Astrocyte (in vitro differentiated cells and primary cell): ENCODE data around the gene BMP10. TPM values are rescaled to one million over a fixed set of nuclear protein-coding genes. Genes with fewer than 3 reads are reported as not detected.

Experiments
- DNase-seq: peaks from one replicate; pipeline ENCODE4 v3.0.0-alpha.2; 2010; ENCODE audit warnings: low read depth
- FAIRE-seq: peaks from 2 replicates; lab custom pipeline; 2011; peaks lifted over from hg19 to GRCh38; lab: Jason Lieb, UNC
- H2AFZ ChIP-seq: 2 replicates; pipeline ENCODE4 v1.6.0; 2012; ENCODE audit warnings: low read depth, low read length, inconsistent platforms
- H3K27ac ChIP-seq: 2 replicates; pipeline ENCODE4 v1.5.1; 2011; ENCODE audit warnings: low read depth, low read length, inconsistent platforms
- H3K27me3 ChIP-seq: 2 replicates; pipeline ENCODE4 v1.6.0; 2011; ENCODE audit warnings: low read length, inconsistent platforms; ENCODE audit not compliant: insufficient read depth
- H3K36me3 ChIP-seq: 2 replicates; pipeline ENCODE4 v1.5.1; 2011; ENCODE audit warnings: low read length, inconsistent platforms; ENCODE audit not compliant: insufficient read depth
- H3K4me1 ChIP-seq: 2 replicates; pipeline ENCODE4 v1.5.1; 2011; ENCODE audit warnings: low read length, inconsistent platforms; ENCODE audit not compliant: insufficient read depth
- H3K4me2 ChIP-seq: 2 replicates; pipeline ENCODE4 v1.6.0; 2012; ENCODE audit warnings: low read length, inconsistent platforms
- H3K4me3 ChIP-seq: 2 replicates; pipeline ENCODE4 v1.5.1; 2011; ENCODE audit warnings: low read depth, mild to moderate bottlenecking, low read length, inconsistent platforms; ENCODE audit not compliant: insufficient read depth
- H3K79me2 ChIP-seq: 2 replicates; pipeline ENCODE4 v1.6.0; 2012; ENCODE audit warnings: mild to moderate bottlenecking, low read length, inconsistent platforms; ENCODE audit not compliant: insufficient read depth
- H3K9ac ChIP-seq: 2 replicates; pipeline ENCODE4 v1.6.0; 2012; ENCODE audit warnings: mild to moderate bottlenecking, low read length, inconsistent platforms
- H3K9me3 ChIP-seq: 2 replicates; pipeline ENCODE4 v1.5.1; 2012; ENCODE audit warnings: low read depth, mild to moderate bottlenecking, low read length, inconsistent platforms; ENCODE audit not compliant: insufficient read depth
- H4K20me1 ChIP-seq: 2 replicates; pipeline ENCODE4 v1.6.0; 2012; ENCODE audit warnings: low read length, inconsistent platforms; ENCODE audit not compliant: insufficient read depth
- H3K27ac Mint-ChIP-seq: one replicate; pipeline ENCODE4 v1.8.0; 2021; ENCODE audit warnings: mild to moderate bottlenecking, mixed read lengths; ENCODE audit not compliant: unreplicated experiment
- H3K27me3 Mint-ChIP-seq: one replicate; pipeline ENCODE4 v1.8.0; 2021; ENCODE audit warnings: low read depth, mixed read lengths; ENCODE audit not compliant: unreplicated experiment
- H3K36me3 Mint-ChIP-seq: one replicate; pipeline ENCODE4 v1.8.0; 2021; ENCODE audit warnings: low read depth, mixed read lengths; ENCODE audit not compliant: unreplicated experiment
- H3K4me1 Mint-ChIP-seq: one replicate; pipeline ENCODE4 v1.8.0; 2021; ENCODE audit warnings: low read depth, mixed read lengths; ENCODE audit not compliant: unreplicated experiment
- H3K4me3 Mint-ChIP-seq: one replicate; pipeline ENCODE4 v1.8.0; 2021; ENCODE audit warnings: mild to moderate bottlenecking, moderate library complexity, mixed read lengths; ENCODE audit not compliant: unreplicated experiment
- H3K9me3 Mint-ChIP-seq: one replicate; pipeline ENCODE4 v1.8.0; 2021; ENCODE audit warnings: mild to moderate bottlenecking, mixed read lengths; ENCODE audit not compliant: unreplicated experiment
- EZH2 ChIP-seq: IDR thresholded peaks from 2 replicates; pipeline ENCODE4 v1.6.1; 2012; ENCODE audit warnings: mild to moderate bottlenecking, low read length, inconsistent platforms; ENCODE audit not compliant: insufficient read depth
- total RNA-seq: library from RNA; stranded (reverse); gene quantifications from 2 replicates; pipeline ENCODE4 v1.2.1, GENCODE V29; 2021
- TF ChIP-seq, protein P1 (sequence below): IDR thresholded peaks from 2 replicates; pipeline ENCODE4 v1.5.1; 2011; ENCODE audit warnings: low read depth, mild to moderate bottlenecking, inconsistent platforms, low read length, moderate library complexity; ENCODE audit not compliant: insufficient read depth

The BMP10 gene
- total RNA-seq, 1 donor from 2014 or later: not detected

DNA sequence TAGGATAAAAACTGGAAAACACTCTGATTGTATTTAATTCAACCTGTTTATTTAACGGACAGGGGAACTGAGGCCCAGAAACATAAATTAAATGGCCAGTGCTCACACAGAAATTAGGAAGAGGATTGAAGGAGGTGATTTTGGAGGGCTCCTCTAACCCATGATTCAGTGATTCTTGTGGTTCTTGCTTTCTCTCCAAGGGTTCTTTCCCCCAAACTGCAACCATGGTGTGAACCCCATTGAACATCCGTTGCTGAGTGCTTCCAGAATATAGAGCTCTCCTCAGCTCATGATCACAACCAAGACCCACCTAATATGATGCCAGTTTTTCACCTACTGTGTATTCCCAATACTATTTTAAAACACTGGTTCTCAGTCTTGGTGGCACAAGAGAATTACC lies 41.4 kb downstream of the BMP10 start:
- no peaks in the 10 kb centered on the region for H3K36me3 Mint-ChIP-seq
- peaks cover 6% of the 10 kb centered on the region for H3K27me3 Mint-ChIP-seq
- peaks cover 28% of the 10 kb centered on the region for H3K4me1 Mint-ChIP-seq
- H3K4me3 Mint-ChIP-seq: peak overlapping the region; percentile 76
- Histone ChIP-seq H3K9ac (peak overlapping the region; percentile 14), H4K20me1 (no peaks in the 10 kb centered on the region), H3K27ac (no peak overlapping the region), H3K4me3 (no peak overlapping the region), H3K27me3 (no peaks in the 10 kb centered on the region), H3K36me3 (no peaks in the 10 kb centered on the region), H2AFZ (no peak overlapping the region), H3K9me3 (no peaks in the 10 kb centered on the region), H3K4me2 (peak overlapping the region; percentile 74), H3K79me2 (no peaks in the 10 kb centered on the region), H3K4me1 (peaks cover 32% of the 10 kb centered on the region)
- no peak for TF ChIP-seq EZH2
- TF ChIP-seq, protein P1, sequence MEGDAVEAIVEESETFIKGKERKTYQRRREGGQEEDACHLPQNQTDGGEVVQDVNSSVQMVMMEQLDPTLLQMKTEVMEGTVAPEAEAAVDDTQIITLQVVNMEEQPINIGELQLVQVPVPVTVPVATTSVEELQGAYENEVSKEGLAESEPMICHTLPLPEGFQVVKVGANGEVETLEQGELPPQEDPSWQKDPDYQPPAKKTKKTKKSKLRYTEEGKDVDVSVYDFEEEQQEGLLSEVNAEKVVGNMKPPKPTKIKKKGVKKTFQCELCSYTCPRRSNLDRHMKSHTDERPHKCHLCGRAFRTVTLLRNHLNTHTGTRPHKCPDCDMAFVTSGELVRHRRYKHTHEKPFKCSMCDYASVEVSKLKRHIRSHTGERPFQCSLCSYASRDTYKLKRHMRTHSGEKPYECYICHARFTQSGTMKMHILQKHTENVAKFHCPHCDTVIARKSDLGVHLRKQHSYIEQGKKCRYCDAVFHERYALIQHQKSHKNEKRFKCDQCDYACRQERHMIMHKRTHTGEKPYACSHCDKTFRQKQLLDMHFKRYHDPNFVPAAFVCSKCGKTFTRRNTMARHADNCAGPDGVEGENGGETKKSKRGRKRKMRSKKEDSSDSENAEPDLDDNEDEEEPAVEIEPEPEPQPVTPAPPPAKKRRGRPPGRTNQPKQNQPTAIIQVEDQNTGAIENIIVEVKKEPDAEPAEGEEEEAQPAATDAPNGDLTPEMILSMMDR: no peak
- no peak overlapping the region for H3K27ac Mint-ChIP-seq
- DNase-seq (no peak), FAIRE-seq (no peak)
- H3K9me3 Mint-ChIP-seq: no peaks in the 10 kb centered on the region

DNA sequence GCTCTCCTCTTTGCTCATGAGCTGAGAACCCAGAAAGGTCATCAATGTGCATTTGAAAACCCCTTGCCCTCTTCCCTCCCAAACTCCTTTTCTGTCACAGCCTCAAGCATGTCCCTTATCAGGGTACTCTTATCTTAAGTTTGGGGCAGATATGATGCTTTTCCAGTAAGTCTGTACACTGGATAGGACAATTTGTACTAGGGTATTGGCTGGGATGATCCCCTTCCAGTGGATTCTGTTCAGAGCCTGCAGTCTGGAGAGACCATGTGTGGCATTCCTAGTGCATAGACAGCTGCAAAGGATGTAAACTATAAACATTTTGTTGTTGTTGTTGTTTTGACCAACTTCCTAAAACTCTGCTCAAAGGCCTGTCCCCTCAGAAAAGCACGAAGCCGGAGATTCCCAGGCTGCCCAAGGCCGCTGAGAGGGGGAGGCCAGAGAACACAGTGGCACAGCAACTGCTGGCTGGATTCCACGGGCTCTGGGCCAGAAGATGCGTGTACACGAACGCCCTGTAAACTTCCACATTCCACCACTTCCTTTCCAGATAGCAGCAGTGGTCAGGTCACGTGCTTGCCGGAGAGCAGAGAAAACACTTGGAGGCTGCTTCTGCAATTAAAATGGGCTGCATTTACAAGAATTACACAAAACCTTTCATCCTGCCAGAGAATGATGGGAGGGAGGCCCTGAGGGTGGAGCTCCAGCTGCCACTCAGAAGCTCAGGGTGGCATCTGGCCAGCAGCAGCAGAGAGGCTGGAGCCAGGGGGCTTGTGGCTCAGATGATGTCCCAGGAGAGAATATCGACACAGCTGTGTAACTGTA lies 42.1 kb downstream of the BMP10 start:
- Histone ChIP-seq H3K4me1 (peaks cover 32% of the 10 kb centered on the region), H3K27me3 (no peaks in the 10 kb centered on the region), H3K27ac (no peak overlapping the region), H4K20me1 (no peaks in the 10 kb centered on the region), H3K4me2 (peak overlapping the region; percentile 74), H3K9me3 (no peaks in the 10 kb centered on the region), H3K9ac (peak overlapping the region; percentile 14), H3K79me2 (no peaks in the 10 kb centered on the region), H3K36me3 (no peaks in the 10 kb centered on the region), H3K4me3 (peak overlapping the region; percentile 4), H2AFZ (no peak overlapping the region)
- FAIRE-seq: peak; percentile 70
- Mint-ChIP-seq H3K4me3 (peak overlapping the region; percentile 76), H3K9me3 (no peaks in the 10 kb centered on the region), H3K36me3 (no peaks in the 10 kb centered on the region), H3K27me3 (peaks cover 7% of the 10 kb centered on the region), H3K4me1 (peaks cover 28% of the 10 kb centered on the region), H3K27ac (peak overlapping the region; percentile 41)
- no peak for TF ChIP-seq EZH2
- TF ChIP-seq, protein P1: no peak
- DNase-seq: peak; percentile 92

DNA sequence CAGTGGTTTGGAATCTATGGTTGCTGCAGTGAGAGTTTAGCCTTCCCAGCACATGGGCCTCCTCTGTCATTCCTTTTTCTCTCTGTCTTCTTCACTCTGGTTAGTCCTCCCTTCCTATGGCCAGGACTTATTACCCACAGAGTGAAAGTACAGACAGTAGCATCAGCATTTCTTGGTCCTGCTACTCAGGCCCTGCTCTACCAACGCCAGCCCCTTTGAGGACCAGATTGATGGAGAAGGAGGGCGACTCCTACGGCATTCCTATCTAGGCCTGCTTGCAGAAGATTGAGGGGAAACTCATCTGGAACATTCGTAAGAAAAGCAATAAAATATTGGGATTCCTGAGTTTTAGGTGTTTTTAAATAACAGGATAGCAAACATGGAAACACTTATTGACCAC lies 43.5 kb downstream of the BMP10 start:
- no peak overlapping the region for H3K9ac ChIP-seq
- Mint-ChIP-seq H3K4me1 (peaks cover 27% of the 10 kb centered on the region), H3K27ac (no peak overlapping the region), H3K36me3 (no peaks in the 10 kb centered on the region), H3K9me3 (no peaks in the 10 kb centered on the region), H3K27me3 (peaks cover 8% of the 10 kb centered on the region), H3K4me3 (no peak overlapping the region)
- no peak overlapping the region for H3K4me2 ChIP-seq
- no peaks in the 10 kb centered on the region for H3K79me2 ChIP-seq
- no peak overlapping the region for H3K27ac ChIP-seq
- FAIRE-seq: no peak
- H3K4me1 ChIP-seq: peaks cover 29% of the 10 kb centered on the region
- no peak overlapping the region for H3K4me3 ChIP-seq
- H3K27me3 ChIP-seq: no peaks in the 10 kb centered on the region
- H2AFZ ChIP-seq: no peak overlapping the region
- H3K36me3 ChIP-seq: no peaks in the 10 kb centered on the region
- no peaks in the 10 kb centered on the region for H3K9me3 ChIP-seq
- no peaks in the 10 kb centered on the region for H4K20me1 ChIP-seq
- TF ChIP-seq, protein P1: no peak
- no peak for TF ChIP-seq EZH2
- DNase-seq: peak; percentile 26
